ENCODE results near the gene PKN2.
"Not testable (repeated sequence)": the region's sequence is repeated elsewhere in the genome, so short reads cannot be mapped to it uniquely, and the experiment has no call there.

Gene PKN2

DNA sequence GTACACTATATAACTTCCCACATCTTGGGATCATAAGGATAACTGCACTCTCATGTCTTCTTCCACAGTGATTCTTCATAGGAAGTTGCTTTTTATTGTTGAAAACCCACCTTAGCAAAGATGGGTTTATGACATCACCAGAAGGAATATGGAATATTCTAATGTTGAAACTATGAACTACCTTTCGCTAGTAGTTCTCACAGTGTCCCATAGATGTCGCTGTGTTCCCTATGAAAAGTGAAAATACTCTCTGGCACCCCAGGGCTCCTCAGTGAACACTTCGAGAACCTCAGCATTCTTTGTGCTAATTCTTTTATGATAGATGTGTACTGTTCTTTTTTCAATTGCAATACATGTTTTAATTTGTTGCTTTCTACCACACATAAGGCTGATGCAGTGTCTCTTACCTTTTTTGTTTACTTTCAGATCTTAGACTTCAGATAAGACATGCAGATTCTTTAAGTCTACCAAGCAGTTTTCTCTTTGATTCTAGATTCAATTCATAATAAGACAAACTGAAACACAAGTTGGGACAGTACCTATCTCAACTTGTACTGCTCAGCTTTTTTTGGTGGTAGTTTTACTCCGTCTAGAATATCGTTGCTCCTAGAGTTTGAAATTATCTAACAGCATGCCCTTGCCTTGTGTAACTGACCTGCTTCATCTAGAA, 116.4 kb downstream of the PKN2 start:
- DNase-seq = peak; percentile 12 to 63

DNA sequence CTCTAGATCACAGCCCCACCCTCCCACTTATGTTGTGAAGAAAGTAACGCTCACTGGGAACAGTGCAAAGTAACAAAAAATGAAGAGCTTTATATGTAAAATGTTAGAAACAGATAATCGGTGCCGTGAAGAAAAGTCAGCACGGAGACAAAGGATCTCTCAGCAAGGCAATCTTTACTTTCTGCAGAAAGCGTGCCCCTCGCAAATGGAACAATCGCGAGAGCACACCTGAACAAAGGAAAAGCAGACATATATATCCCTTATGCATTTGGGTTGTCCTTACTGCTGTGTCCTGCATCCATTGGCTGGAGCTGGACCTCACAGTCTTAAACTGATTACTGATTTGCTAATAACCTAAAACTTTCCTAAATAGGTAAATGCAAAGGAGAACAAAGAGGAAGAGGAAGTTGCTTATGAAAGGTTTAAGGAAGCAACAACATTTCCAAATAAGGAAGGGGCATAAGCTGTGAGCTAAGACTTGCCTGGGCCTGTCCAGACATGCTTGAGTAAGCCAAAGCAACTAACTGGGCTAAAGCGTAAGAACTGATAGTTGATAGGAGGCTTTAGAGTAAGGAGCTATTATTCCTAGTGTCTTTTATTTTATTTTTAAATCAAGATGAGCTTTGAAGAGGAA, 117.6 kb downstream of the PKN2 start:
- no peak for DNase-seq

DNA sequence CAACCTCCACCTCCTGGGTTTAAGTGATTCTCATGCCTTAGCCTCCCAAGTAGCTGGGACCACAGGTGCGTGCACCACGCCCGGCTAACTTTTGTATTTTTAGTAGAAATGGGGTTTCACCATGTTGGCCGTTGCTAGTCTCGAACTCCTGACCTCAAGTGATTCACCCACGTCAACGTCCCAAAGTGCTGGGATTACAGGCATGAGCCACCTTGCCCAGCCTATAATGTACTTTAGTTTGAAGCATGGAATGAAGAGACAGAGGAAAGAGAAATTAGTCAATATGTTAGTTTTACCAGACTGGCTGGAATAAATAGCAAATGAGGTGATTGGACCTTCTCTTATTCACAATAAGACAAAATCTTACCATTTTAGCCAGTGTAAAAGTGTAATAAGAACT, 118.3 kb downstream of the PKN2 start:
- no peak for DNase-seq

DNA sequence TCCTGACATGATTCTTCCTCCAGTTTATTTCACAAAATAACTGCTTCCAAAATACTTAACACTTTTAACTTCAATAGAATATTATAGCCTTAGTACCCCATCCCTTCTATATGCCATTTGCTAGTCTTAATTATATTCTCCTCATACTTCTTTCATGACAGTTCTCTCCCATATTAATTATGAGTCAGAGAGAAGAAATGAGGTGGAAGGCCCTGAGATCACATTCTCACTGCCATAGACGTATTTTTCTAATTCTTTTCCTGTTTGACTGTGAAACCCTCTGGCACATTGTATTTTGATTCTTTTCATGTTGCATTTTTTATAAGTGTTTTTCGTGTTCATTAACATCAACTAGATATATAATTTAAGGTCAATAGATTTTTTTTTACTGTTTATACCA, 118.9 kb downstream of the PKN2 start:
- DNase-seq = no peak

DNA sequence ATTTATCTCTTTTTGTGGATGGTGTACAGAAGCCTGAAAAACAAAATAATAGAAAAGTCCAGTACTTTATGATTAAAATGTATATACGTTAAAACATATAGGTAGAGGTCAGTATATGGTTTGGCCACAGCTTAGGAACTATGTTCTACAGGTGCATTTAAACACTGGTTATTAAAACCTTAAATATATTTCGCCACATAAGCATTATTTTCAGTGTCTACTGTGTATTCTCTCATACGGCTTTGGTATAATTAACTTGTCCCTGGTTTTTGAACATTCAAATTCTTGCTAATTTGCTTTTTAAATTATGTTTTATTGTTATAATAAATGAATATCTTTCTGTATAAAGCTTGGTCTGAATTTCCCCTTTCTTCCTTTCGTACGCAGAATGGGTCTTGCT, 119.4 kb downstream of the PKN2 start:
- no peak for DNase-seq

DNA sequence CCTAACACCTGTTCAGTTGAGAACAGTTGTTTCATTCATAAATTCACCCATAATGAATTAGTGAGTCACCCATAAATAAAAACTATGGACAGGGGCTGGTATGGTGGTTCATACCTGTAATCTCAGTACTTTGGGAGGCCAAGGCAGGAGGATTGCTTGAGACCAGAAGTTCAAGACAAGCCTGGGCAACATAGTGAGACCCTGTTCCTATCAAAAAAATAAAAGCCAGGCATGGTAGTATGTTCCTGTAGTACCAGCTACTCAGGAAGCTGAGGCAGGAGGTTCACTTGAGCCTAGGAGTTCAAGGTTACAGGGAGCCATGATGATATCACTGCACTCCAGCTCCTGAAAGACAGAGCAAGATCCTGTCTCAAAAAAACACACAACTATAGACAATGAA, 128.3 kb downstream of the PKN2 start:
- DNase-seq = no peak

DNA sequence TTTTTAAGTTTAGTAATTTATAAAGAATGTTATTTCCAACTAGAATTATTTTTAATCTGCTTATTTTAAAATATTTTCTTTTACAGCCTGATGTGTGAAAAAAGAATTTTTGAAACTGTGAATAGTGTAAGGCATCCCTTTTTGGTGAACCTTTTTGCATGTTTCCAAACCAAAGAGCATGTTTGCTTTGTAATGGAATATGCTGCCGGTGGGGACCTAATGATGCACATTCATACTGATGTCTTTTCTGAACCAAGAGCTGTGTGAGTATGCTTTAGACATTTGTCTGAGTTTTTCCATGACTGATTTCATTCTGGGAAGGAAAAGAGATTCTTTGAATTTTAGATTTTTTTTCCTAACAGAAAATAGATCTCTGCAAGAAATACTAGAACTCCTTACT, 129.4 kb downstream of the PKN2 start:
- no peak for DNase-seq

DNA sequence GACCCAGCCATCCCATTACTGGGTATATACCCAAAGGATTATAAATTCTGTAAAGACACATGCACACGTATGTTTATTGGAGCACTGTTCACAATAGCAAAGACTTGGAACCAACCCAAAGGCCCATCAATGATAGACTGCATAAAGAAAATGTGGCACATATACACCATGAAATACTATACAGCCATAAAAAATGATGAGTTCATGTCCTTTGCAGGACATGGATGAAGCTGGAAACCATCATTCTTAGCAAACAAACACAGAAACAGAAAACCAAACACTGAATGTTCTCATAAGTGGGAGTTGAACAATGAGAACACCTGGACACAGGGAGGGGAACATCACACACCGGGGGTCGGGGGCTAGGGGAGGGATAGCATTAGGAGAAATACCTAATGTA, 135.6 kb downstream of the PKN2 start:
- not testable (repeated sequence) for DNase-seq

DNA sequence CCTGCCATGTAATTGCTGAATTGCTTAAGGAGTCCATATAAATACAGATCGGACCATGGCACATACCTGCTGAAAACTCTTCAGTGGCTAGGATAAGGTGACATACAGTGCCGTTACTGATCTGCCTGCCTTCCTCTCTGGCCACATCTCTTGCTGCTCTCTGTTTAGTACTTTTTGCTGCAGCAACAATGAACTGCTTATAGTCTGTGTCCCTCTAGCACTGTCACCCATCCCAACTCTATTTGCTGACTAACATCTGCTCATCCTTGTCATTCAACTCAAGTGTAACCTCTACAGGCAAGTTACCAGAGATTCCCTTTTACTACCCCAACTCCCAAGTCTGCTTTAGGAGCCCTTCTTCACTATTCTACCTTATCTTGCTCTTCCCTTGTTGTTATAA, 141.6 kb downstream of the PKN2 start:
- DNase-seq = no peak

DNA sequence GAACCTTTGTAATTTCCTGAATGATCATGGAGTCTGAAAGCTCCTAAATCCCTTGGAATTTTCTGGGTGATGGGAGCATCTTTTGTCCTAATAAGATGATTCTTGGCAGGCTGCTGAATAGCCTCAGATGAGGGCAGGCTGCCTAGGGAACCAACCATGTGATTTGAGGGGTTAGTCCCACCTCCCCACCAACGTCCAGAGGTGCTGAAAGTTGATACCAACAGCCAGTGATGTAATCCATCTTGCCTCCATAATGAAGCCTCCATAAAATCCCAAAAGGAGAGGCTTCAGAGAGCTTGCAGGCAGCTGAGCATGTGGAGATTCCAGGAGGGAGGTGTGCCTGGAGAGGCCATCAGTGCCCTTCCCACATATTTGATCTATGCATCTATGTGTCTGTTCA, 163.6 kb downstream of the PKN2 start:
- no peak for DNase-seq

DNA sequence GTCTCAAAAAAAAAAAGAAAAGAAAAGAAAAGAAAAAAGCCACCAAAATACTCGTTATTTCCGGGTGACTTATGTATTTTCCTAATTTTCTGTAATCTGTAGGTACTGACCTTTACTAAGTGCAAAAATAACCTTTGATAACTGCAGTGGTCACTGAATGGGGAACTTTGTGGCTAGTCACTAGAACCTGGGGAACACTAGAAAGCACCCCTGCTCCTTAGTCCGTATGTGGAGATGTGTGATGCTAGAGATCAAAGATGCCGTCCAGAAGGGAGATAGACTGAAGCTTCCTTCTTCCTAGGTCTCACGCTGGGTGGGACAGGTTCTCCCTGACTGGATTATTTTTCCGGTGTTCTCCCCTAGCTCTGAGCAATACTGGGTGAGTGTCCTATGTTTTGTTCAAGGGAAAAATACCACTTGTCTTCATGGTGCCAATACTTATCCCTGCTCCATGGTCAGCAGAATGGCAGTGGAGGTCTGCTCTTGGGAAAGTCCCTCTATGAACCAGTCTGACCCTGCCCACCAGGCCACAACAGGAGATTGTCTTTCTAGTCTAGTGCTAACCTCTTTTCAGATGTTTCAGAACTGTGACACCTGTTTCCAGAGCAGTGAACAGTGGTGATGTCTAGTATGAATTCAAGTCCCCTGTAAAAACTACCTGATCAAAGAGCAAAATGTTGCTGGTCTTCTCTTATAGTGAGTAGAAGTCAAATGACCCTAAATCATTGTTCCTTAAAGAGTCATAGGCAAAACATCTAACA, 167.4 kb downstream of the PKN2 start:
- DNase-seq = no peak

DNA sequence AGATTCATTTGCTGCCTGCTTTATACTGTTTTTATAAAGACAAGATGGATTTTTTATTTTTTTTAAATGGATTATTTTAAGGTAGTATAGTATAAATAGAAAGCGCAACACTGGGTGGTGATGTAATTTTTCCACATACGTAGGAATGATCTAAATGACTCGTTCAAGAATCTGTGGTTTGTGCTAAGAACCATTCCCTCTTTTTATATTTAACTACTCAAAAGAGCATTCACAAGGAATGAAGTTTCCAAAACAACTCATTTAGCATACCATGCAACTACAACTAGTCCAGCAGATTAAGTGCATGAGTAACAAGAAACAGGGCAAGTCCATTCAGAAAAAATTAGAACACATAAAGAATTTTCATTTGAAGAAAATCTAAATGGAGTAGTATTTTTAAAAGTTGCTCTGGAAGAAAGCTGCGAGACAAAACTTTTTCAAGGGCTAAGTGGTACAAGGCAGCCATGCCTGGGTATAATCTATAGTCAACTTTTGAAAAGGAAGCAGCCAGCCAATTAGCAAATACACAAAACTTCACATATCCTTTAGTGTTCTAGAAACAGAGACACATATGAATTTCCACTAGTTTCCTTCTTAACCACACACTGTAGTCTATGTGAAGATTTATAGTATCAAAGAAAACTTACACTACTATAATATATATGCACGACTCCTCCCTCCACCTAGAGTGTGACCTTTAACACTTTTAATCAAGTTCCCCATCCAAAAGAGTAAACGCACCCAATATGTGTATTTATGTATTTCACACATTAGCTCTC, 183.9 kb downstream of the PKN2 start:
- DNase-seq = no peak

DNA sequence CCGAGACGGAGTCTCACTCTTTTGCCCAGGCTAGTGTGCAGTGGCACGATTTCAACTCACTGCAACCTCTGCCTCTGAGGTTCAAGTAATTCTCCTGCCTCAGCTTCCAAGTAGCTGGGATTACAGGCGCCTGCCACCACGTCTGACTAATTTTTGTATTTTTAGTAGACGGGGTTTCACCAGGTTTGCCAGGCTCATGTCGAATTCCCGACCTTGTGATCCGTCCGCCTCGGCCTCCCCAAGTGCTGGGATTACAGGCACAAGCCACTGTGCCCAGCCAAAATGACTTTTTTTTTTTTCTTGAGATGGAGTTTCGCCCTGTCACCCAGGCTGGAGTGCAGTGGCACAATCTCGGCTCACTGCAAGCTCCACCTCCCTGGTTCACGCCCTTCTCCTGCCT, 185.6 kb downstream of the PKN2 start:
- DNase-seq = not testable (repeated sequence)

DNA sequence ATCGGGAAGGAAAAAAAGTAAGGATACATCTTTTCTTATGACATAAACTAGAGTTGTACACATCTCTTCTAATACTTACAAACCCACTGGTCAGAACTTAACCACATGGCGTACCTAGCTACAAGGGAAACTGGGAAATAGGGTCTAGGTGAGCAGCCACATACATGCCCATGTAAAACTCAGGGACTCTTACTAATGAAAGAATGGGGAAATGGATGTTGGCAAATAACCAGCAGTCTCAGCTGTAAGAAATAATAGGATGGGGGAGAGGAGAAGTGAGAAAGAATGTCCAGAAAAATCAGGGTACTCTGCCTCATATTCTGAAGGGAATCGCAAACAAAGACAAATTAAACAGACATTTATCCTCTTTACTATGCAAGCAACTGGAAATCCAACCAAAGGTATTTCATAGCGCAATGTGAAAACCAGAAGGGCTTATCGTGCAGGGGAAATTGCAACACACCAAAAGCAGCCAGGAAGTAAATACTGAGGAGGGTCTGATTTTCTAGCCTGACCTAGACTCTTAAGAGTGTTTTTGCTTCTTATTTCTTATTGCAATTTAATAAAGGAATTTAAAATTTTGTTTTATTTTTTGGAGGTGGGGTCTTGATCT, 189.8 kb downstream of the PKN2 start:
- no peak for DNase-seq

DNA sequence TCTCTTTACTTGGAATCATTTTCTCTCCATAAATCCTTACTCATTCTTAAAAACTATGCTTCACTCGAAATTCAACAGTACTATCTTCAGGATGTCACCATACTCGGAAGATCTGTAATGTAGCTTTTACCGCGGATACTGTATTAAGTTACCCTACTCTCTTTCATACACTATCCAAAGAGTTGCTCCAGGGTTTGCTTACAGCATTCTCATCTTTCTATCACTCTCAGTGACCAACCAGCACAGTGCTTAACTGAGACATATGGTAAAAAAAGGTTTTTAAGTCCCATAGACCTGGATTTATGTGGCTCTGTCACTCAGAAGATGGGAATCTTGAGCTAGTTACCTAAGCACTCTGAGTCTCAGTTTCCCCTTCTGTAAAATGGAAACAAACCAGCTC, 191.5 kb downstream of the PKN2 start:
- DNase-seq = no peak

DNA sequence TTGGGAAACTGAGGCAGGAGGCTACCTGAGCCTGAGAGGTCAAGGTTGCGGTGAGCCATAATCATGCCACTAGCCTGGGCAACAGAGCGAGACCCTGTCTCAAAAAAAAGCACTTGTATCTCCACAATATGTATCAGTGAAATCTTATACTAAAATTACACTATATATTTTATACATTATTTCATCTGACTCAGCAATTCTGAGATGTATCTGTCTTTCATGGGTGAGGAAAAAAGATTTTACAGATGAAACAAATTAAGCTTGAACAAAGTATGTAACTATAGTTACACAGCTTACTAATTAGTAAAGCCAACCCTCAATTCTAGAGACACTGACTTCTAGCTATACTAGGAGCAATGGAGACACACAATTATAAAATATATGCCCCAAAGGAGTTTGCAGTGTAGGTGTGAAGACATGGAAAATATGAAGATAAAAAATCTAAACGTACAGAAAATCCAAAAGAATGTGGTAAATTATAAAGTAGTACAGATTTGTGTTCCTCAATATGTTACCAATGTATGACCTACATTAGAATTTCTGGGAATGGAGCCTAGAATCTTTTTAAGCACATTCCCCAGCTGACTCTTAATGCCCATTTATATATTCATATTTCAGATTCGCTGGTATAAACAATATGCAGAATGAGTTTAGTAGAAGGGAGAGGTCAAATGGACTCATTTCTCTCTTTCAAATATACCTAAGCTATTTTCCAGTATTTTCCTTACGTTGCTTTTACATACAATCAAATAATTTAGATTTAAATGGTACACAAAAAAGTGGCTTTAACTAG, 192.7 kb downstream of the PKN2 start:
- DNase-seq = no peak

DNA sequence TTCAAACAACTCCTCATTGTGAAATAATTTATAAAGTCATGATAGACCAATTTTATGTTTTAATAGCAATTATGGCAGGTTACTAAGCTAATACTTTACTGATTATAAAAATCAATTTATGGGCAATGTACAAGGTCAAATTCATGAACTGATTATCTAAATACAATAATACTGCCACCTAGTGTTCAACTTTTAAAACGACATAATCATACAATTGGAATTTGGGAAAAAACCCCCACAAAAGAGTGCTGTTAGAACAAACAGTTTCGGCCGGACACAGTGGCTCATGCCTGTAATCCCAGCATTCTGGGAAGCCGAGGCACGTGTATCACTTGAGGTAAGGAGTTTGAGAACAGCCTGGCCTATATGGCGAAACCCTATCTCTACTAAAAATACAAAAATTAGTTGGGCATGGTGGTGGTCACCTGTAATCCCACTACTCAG, 193.3 kb downstream of the PKN2 start:
- DNase-seq = peak in 1 of 2 donors; percentile 42

DNA sequence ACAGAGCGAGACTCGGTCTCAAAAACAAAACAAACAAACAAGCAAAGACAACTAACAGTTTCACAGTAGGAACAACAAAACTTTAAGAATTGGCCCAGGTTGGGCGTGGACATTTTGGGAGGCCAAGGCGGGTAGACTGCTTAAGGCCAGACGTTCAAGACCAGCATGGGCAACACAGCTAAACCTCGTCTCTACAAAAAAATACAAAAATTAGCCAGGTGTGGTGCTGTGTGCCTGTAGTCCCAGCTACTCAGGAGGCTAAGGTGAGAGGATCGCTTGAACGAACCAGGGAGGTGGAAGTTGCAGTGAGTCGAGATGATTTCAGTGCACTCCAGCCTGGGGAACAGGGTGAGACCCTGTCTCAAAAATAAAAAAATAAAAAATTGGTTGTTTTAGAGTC, 193.8 kb downstream of the PKN2 start:
- no peak for DNase-seq

DNA sequence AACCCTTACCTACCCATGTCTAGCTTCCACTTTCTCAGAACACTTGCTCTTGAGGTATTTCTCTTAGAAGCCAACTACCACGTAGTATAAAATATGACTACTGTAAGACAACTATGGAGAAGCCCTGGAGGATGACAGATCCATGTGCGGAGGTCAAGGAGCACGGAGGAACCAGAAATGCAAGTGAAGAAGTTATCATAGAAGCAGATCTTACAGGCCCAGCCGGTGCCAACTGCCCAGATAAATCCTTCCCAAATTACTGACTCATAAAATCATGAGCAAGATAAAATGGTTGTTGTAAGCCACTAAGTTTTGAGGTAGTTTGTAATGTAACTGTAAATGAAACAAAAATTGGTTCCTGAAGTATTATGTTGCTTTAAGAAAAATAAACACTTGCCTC, 194.7 kb downstream of the PKN2 start:
- DNase-seq = no peak

DNA sequence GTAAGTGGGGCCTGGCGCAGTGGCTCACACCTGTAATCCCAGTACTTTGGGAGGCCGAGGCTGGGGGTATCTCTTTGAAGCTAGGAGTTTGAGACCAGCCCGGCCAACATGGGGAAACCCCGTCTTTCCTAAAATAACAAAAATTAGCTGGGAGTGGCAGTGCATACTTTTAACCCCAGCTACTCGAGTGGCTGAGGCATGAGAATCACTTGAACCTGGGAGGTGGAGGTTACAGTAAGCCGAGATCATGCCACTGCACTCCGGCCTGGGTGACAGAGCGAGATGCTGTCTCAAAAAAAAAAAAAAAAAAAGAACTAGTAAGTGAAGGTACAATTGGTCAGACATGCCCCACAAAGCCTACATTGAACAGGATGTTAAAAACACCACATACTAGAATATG, 196.6 kb downstream of the PKN2 start:
- not testable (repeated sequence) for DNase-seq

DNA sequence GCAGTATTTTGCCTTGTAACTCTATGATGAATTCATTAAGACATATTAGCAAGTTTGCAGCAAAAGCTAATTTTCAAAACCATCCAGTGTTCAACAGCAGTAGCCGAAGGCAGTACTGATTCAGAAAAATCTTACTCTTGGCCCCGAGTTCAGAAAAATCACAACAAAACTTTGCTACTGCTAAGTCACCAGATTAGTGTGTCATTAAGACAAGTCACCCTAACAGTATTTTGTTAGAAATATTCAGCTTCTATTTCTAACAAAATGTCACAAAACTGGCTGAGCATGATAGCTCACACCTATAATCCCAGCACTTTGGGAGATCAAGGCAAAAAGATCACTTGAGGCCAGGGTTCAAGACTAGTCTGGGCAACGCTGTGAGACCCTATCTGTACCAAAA, 199.1 kb downstream of the PKN2 start:
- no peak for DNase-seq
